Hematopoietic multipotent progenitor cell treated with erythropoietin and hydrocortisone succinate and interleukin-3 and kit ligand, for 8 days (in vitro differentiated cells): ENCODE results near the gene MLH3.
"Not testable (repeated sequence)": the region's sequence is repeated elsewhere in the genome, so short reads cannot be mapped to it uniquely, and the experiment has no call there.

Source experiments
- DNase-seq: peaks from one replicate; pipeline ENCODE4 v3.0.0-alpha.2; 2015

MLH3 gene

DNA sequence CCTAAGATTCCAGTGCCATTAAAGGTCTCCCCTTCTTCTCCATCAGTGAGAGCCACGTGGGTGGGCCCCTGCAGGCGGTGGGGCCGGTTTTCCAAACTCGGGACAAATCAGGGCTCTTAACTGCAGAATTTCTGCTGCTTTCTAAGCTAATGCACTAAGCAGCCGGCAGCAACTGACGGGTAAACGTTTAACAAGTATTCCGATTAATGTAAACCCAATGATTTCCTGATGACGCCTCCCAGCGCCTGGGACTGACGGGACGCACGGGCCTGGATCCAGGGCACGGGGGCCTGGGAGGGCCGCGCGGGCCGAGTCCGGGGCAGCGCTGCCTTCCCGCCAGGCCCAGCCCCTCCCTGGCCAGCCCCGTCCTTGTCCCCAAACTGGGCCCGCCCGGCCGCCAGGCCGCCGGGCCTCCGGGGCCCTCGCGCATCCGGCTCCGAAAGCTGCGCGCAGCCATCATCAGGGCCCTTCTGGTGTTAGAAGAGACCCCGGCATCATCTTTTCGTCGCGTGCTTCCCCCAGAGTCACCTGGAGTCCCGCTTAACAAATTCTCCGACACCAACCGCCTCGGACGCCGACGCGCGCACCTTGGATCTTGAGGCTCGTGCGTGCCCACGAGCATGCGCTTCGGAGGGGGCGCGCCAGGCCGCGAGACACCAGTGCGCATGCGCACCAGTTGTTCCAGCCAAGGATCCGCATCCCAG is at the start of gene MLH3:
Gene MLH3, minus strand, starts transcription at position 616 of the 704 bp plus-strand sequence. CDS start 1,812 bp downstream, outside the sequence.
- DNase-seq = peak; percentile 86

DNA sequence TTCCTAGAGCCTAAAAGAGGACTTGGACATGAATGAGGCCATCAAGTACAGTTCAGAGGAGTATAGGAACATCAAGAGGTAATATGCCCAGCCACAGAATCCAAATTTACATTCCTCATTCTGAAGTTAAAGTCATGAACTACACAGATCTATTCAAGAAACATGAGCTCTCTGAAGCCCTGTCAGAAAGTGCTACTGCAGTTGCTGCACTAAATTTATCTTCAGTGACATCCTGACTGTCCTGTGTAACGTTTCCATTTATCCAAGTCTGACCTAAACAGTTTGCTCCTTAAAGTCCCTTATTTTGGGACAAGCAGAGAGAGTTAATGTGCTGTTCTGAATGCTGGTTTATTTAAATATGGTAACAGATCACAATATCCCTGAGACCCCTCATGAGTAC is 47.4 kb upstream of the MLH3 start:
- no peak for DNase-seq

DNA sequence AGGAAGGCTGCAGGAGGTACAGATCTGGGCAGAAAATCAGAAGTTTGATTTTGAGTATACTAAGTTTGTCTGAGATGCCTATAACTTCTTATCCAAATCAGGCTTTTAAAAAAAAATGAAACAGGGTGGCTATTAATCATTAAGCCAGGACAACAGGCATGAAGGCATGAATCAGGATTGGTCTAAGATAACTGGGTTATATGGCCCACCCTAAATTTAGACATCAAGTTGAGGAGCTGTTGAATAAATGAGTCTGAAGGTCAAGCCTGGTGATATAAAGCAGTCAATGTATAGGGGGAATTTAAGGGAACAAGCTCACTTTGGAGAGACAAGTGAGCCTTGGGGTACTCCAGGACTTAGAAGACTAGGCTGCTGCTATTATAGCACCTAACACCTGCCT is 46.9 kb upstream of the MLH3 start:
- no peak for DNase-seq

DNA sequence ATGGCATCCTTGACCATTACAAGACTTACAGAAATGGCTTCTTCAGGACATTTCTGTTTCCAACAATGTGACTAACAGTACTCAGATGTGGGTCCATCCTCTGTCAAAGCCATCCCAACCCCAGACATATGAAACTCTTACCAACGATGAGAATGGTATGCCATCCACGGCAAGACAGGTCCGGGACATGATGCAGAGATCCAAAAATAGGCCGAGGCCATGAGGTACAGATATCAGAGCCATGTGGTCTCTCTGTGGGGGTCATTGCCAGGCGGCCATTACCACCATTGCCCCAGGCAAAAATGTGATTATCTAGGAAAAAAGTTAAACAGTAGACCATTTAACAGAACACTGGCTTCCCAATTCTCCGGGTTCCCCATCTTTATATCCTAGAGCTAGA is 45.7 kb upstream of the MLH3 start:
- no peak for DNase-seq

DNA sequence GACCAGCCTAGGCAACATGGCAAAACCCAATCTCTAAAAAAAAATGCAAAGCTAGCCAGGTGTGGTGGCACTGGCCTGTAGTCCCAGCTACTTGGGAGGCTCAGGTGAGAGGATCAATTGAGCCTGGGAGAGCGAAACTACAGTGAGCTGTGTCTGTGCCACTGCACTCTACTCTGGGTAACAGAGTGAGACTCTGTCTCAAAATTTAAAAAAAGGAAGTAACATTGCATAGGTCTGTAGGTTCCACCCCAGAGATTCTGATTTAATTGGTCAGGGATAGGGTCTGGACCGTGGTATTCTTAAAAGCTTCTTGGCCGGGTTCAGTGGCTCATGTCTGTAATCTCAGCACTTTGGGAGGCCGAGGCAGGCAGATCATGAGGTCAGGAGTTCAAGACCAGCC is 44.4 kb upstream of the MLH3 start:
- no peak for DNase-seq

DNA sequence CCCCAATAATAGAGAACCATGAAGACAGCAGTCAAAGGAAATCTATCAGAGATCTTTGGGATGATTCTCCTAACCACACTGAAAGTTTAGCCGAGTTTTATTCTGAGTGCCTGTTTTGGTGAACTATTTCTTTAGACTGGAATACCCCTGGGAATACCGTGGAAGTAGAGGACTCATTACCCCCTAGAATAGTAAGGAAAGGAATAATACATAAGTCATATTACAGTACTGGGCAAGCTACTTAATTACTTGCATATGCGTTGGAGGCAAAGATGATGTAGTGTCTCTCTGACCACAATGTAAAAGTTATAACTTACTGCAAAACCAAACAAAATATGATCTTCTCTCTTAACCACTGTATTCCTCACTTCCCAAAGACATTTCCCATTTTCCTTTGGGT is 43.6 kb upstream of the MLH3 start:
- no peak for DNase-seq

DNA sequence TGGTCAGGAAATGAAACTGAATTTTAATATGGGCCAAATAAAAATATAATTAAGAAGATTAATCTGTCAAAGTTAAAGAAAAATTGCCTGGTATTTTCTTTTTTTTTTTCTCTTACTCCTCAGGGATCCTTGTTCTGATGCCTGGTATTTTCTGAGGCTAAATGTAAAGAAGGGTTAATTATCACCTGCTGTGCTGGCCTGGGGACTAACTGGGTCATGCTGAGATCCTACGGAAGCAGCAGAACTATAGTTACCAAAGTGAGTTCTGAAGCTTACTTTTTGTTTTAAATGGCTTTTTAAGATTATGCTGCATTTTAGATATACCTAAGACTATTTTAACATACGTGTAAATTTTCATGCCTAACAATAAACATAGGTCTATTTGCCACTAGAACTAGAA is 41.4 kb upstream of the MLH3 start:
- no peak for DNase-seq

DNA sequence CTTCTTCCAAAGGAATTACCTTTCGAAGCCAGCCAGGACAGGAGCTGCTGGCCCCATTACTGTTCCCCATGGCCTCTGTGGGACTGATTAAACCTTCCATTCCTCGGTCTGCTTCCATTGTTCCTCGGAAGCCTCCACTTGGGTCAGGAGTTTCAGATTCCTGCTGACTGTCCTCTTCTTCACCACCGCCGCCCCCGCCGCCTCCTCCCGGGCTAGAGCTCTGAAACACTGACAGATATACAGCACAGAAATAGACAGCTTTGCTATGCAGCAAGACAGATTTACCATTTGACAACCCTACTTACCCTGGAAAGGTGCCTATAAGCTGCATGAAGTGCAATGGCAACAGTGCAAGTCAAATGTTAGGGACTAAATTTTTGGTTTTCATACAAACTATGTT is 40.0 kb upstream of the MLH3 start:
- DNase-seq = no peak

DNA sequence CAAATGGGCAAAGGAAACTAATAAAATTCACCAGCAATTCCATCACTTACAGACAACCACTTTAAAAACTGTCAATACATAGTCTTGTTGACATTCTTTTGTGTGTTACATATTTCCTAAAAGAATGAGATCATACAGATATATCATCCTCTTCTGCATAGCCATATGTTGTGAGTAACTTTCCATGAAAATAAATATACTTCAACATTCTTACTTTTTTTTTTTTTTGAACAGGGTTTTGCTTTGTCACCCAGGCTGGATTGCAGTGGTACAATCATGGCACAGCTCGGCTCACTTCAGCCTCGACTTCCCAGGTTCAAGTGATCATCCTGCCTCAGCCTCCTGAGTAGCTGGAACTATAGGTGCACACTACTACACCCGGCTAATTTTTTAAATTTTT is 39.1 kb upstream of the MLH3 start:
- no peak for DNase-seq

DNA sequence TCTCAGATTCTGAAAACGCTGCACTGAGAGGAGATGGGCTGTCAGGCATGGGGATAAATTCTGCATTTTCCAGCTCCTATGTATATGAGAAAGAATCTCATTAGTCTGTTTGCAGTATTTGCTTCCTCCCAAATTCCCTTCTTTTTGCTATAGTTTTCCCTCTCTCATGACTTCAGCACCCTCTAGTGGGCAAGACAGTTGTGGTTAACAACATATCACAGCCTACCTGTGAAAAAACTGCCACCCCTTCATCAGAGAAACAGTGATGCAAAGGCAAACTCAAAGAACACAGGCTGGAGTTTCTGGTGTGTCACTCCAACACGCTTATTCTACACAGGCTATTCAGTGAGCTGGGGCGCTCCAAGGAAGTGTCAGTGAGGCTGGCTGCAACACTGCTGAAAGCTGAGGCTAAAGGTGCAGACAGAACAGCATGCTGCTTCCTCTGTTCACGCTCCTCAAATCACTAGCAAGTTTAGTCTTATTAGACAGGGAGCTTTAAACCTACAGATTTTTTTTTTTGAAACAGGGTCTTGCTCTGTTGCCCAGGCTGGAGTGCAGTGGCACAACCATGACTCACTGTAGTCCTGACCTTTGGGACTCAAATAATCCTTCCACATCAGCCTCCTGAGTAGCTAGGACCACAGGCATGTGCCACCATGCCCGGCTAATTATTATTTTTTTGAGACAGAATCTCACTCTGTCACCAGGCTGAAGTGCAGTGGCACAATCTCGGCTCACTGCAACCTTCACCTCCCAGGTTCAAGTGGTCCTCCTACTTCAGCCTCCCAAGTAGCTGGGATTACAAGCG is 37.5 kb upstream of the MLH3 start:
- peak; percentile 77 for DNase-seq

DNA sequence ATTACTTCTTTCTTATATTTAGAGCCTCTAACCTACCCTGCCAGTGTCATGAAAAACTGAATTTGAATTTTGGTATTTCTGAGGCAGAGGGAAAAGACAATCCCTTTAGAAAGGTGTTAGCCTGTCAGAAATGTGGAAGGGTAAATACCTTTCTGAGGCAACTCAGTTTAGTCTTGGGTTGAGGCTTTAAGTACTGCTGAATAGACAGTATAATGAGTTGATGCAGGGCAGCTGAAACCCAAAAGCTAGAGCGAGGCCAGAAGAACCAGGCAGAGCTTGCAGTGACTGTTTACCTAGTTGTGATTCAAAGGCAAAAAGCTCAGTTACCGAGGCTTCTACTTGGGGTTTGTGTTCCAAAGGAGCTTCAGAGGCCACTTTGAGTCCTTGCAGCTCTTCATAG is 36.9 kb upstream of the MLH3 start:
- DNase-seq = no peak

DNA sequence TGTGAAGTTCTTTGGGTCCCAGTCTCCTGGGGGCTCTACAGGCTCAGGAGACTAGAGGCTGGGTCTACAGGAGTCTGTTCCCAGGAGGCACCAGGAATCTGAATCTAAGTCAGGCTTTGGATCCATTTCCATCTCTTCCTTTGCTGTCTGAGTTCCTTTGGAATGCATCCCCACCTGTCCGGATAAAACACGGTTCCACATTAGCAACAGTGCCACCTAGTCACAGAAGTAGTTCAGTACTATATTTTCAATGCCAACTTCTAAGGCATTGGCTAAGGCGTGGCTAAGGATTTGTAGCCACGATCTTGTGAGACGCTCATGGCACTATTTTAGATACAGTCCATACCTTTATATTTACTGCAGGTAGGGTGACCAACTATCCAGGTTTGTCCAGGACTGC is 33.2 kb upstream of the MLH3 start:
- no peak for DNase-seq

DNA sequence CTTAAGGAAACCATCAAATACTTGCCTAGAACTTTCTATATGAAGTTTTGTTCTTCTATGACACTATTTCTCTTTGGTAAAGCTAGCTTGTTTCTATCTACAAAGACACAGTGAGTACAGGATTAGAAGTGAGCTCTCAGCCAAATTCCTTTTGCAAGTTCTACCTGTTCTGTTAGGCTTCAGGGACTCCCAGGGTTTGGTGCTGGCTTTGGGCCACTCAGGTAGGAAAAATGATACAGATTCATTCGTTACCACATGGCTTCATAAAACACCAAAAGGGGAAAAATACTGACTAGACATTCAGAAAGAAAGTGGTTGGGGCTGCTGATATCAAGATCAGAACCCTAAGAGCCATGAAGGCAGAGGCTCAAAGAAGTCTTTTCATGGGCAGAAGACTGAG is 32.0 kb upstream of the MLH3 start:
- DNase-seq = no peak

DNA sequence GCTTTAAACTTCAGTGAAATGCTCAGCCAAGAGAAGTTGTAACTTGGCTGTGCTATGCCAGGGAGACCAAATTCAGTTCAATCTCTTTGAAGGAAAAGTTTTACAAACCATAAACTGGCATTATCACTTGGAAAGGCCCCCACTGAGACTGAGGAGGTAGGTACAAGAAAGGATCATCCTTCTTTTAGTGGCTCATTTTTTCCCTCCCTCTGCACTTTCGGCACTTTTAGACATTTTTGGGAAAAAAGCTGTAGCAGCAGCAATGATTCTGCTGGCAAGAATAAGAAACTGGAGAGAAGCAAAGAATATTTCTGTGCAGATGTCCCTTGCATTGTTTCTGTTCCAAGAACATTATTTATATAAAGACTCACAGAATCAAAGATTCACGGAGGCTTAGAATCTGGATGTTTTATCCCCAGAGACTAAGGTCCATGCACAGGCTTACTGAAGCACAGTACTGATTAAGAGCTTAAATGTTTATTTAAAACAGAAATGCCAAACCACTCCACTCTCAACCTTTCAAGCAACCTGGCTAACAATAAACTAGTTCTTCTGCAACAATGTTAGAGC is 30.5 kb upstream of the MLH3 start:
- no peak for DNase-seq

DNA sequence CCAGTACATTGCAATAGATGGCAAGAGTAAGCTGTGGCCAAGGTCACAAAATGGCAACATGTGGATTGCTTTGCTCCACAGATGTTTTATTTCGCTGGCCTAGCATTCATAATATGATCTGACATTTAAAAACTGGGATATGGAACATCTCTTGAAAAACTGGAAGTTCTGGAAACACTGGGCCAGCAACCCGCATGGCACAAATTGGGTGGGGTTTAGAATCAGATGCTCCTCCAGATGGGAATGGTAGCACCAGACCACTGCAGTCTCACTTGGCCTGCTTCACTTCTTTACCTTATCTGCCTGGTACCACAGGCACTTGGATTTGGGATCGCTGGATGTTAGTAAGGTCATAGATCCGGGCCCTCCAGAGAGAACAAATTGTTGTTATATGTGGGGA is 28.3 kb upstream of the MLH3 start:
- no peak for DNase-seq

DNA sequence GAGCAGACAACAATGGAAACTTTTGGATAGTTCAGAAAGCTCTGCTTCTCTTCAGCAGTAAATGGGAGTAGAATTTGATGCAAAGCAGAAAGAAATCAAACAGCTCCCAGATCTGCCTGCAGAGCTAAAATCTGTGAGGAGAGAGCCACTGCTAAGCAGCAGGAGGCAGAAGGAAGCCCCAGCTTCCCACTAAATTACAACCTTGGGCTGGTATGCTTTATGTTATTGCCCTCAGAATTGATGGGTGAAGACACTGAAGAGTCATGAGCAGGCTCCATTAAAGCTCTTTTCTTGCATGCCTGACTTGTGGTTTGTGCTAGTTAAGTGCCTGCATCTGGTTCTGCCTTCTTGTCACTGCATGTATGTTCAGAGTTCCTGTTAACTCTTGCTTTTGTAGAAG is 26.5 kb upstream of the MLH3 start:
- DNase-seq = no peak

DNA sequence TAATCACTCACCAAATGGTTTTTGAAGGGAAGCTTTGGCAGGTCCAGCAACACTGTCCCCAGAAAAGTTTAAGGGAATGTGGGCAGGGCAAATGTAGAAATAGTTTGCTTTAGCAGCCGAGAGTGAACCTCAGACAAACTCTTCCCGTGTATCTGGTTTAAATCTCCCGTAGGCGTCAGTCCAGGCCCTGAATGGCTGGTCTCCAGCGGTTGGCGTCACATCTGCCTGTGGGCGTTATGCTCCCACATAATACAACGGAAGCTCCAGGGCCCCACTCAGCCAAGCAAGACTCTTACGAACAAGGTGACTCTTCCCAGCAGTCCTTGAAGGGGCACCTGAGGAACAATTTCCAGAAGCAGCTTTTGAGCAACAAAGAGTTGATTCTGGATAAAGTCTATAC is 19.1 kb upstream of the MLH3 start:
- DNase-seq = no peak

DNA sequence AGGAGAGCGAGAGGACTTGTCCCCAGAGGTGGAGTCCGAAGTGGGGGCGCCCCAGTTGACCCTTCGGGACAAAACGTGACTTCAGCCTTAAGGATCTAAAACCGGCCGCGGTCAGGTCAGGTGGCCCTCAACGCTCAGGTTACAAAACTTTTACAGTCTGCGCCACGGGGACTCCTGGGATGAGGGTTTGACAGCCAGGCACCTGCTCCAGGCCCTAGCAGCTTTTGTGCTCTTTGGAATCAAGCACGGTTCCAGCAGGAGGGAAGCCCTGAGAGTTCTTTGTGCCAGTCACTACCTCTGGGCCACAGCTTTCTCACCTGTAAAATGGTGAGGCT is 18.5 kb upstream of the MLH3 start:
- DNase-seq = no peak

DNA sequence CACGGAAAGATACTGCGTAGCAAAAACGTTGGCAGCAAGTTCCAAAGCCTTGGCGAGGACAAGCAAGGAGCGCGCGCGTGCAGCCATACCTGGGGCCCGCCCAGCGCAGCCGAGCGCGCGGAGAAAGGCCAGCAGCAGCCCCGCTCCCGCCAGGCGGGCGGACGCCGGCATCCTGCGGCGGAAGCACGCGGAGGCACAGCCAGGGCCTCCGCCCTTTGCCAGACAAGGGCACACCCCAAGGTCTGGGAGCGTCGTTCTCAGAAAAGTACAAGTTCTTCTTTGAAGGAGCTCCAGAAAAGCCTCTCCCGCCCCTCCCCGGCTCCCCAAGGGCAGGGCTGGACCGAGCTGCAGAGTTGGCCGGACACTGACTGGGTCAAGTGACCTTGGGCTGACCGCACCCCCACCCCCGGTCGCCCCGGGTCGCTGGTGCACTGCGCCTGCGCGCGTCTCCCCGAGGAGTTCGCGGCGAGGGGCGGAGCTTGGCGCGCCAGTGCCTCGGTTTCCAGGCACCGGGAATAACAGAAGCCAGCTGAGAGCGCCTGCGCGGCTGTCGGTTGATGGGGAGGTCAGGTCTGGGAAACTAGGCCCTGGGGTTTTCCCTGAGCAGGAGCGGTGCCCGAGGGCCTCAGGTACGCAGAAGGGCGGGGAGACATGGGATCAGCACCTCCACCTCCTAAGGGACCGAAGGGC is 18.0 kb upstream of the MLH3 start, which contains the start of gene ZC2HC1C:
Gene ZC2HC1C, plus strand, starts transcription at position 521 of the 690 bp plus-strand sequence. CDS start 933 bp downstream, outside the sequence.
- DNase-seq = peak; percentile 93

DNA sequence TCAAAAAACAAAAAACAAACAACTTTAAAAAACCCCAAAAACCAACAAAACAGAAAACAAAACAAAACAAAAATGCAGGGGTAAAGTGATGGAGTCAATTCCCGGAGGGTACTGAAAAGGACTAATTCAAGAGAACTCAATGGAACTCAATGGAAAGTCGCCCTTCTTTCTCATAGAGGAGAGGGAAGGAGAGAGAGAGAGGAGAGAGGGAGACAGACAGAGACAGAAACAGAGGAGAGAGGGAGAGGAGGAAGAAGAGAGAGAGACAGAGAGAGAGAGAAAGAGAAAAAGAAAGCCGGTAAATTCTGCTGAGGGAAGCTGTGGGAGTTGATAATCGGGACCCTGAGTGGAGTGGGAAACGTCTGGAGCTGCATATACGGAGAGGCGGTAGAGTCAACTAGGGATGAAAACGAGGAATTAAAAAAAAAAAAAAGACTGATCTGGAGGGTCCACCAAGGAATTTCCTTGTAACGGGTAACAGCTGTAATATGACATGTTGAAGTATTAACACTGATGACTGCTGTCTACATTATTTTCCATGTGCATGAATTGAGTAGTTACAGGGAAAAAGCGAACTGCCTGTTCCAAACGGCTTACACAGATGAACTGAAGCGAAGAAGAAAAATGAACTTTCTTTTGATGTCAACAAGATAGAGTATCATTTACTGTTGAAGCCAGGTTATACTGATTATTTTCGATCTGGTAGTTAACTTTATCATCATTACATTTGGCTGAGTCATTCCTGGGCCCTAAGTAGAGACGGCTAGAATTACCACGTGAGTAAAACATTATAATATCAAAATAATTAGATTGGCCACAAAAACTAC is 17.2 kb upstream of the MLH3 start:
- no peak for DNase-seq

DNA sequence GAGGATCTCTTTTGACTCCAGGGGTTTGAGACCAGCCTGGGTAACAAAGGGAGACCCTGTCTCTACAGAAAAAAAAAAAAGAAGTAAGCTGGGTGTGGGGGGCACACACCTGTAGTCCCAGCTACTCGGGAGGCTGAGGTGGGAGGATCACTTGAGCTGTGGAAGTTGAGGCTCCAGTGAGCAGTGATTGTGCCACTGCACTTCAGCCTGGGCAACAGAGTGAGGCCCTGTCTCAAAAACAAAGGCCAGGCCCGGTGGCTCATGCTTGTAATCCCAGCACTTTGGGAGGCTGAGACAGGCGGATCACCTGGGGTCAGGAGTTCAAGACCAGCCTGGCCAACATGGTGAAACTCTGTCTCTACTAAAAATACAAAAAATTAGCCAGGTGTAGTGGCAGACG is 16.5 kb upstream of the MLH3 start:
- not testable (repeated sequence) for DNase-seq

DNA sequence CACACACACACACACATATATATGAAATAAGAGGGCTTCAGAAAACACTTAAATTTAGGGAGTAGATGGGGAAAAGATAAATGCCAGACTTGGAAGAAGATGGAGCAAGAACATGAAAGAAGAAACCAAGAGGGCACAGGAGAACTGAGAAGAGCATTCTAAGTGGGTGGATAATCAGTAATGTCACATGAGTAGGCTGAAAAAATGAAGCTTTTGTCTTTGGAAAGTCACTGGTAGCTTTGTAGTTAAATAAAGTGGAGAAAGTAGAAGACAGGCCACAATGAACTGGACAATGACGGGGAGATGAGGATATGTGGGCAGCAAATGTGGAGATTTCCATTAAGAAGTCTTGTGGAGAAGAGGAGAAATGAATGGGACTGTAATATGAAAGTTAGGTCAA is 15.9 kb upstream of the MLH3 start:
- no peak for DNase-seq

DNA sequence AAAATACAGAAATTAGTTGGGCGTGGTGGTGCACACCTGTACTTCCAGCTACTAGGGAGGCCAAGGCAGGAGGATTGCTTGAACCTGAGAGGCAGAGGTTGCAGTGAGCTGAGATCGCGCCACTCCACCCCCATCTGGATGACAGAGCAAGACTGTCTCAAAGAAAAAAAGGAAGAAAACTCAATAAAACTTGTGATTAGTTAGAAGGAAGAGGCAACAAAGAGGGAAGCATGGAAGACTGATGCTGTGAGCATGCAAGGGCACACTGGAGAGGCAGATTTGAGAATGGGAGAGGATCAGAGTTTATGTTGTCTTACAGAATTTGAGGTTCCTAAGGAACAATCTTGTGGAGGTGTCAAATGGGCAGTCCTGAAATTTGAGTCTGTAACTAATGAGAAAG is 15.4 kb upstream of the MLH3 start:
- no peak for DNase-seq
